Pons (tissue), 1 donor: ENCODE measurements around the gene MICALL2.

Experiments used
- DNase-seq: peaks from one replicate; pipeline ENCODE4 v3.0.0-alpha.2; 2016; ENCODE audit warnings: low spot score

MICALL2 gene

DNA sequence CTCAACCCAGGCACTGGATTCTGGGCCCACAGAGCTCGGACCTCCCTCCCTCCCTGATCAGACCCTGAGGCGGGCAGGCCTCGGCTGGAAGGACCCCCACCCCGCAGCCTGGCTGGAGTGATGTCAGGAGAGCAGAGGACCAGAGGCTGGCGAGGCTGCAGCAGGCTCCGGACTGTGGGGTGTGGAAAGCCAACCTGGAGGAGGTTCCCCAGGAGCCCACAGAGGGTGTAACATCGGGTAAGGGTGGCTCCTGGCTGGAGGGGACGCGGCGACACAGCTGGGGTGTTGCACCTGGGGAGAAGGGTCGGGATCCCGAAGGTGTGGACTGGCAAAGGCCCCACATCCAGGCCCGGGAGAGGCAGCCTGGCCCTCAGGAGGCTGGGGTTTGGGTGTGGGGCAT is 8.9 kb upstream of the MICALL2 start:
- DNase-seq = no peak

DNA sequence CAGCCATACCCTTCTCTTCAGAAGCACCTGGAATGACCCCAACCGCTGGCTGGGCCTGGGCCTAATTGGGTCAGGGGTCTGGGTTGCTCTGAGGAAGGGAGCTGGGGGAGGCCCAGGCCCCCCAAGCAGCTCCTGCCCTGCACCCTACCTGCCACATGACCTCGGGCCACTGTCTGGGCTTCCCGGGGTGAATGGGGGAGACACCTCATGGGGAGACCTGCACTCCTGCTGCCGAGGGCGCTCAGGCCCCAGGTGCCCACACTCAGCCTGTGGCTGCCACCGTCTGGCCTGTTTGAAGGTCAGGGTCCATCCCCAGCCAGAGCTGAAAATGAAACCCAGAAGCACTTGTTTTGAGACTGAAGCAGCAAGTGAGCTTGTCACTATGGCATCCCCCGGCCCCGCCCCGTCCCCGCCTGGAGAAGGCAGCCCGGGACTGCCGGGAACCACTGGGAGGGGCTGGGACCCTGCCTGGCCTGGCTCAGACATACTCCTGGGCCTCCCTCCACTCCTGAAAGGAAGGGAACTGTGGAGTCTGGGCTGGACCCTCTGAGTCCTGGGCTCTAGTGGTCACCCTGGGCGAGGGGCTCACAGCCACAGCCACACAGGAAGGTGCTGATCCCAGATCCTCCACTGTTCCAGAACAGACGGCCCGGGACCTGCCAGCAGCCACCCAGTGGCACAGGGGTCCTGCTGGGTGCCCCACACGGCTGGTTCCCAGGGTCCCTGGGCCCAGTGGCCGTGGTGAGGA is 7.4 kb upstream of the MICALL2 start:
- DNase-seq = no peak

DNA sequence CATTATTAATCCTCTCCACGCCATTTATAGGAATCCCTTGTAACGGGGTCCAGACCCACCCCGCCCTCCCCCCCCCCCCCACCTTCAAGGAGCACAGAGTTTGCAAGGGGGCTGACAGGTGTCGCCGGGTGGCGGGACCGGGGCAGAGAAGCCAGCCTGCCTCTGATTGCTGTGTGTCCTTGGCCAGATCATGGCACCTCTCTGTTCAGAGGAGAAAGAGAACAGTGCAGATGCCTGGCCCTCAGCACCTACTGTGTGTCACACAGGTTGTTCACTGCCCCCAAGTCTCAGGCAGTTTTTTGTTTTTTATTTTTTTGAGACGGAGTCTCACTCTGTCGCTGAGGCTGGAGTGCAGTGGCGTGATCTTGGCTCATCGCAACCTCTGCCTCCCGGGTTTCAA is 5.4 kb upstream of the MICALL2 start:
- DNase-seq = no peak

DNA sequence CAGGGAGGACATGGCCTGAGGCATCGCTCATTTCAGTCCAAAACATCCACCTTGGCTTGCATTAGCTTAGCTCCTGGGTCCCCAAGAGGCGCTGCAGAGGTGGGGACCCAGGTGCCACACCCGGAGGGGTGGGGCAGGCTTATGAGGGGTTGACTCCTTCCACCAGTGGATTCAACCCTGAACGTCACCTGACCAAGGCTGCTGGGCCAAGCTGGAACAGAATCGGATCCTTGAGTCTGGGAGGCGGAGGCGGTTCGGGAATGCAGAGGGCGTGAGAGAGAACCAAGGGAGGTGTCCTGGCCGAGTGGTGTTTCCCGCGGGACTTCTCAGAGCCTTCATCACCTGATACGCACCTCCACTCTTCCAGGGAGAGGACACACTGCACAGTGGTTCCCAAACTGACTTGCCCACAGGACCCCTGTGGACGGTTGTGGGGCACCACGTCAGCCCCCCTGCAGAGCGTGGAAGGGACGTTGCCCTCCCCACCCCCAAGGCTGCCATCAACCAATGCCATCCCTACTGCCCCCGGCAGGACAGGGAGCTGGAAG is 4.5 kb upstream of the MICALL2 start:
- DNase-seq = no peak

DNA sequence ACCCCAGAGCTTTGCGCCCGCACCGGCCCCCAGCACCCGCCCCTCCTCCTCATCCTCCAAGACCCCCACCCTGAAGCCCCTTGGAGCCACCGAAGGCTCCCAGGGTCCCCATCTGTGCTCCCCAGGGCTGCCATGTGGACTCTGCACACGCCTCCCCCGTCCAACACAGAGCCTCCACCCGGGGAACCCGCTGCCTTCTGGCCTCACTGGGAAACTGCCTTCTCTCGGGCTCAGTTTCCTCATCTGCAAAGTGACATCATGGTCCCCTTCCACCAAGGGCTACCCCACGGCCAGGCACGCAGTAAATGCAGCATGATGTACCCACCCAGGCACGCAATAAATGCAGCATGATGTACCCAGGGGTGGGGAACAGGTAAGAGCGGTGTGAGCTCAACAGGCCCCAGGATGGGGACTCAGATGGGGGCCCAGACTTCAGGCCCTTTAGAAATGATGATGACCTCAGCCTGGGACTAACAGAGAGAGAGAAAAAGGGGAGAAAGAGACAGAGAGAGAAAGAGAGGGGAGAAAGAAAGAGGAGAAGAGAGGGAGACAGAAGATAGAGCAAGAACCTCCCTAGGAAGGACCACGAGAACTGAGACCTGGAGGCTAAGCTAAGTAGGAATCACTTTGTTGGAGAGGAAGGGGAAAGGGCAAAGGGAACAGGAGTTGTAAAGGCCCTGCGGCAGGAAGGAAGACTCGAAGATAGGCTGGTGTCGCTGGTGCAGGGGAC is 2.5 kb upstream of the MICALL2 start:
- no peak for DNase-seq

DNA sequence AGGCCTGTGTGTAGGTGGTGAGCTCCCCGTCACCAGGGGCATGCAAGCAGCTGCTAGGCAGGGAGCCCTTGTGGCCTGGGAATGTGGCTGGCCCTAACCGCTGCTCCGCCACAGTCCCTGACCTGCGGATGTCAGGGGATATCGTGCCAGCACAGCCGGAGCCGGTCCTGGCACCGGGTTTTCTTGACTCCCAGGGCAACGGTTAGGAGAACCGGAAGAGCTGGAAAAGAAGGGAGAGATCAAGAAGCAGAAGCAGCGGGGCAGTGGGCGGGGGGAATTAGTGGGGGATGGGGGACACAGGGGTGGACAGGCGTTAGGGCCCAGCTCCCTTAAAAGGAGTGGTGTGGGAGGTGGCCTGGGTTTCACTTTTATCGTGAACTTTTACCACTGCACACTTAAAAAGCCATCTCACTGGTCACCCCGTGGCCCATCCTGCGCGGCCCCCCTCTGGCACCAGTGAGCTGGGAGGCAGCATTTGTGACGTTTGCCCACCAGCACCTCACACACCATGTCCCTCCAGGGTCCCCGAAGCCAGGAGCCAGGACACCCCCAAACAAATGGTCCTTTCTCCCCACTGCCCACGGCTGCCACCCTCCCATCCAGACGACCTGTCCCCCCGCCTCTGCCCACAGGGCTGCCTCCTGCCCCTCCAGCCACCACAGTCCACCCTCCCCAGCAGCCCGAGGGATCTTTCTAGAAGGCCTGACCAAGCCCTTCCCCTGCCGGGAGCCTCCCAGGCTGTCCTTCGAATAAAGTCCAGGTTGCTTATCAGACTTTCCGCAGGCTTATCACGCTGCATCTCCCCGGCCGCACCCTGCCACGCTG is 1.8 kb upstream of the MICALL2 start:
- peak; percentile 20 for DNase-seq

DNA sequence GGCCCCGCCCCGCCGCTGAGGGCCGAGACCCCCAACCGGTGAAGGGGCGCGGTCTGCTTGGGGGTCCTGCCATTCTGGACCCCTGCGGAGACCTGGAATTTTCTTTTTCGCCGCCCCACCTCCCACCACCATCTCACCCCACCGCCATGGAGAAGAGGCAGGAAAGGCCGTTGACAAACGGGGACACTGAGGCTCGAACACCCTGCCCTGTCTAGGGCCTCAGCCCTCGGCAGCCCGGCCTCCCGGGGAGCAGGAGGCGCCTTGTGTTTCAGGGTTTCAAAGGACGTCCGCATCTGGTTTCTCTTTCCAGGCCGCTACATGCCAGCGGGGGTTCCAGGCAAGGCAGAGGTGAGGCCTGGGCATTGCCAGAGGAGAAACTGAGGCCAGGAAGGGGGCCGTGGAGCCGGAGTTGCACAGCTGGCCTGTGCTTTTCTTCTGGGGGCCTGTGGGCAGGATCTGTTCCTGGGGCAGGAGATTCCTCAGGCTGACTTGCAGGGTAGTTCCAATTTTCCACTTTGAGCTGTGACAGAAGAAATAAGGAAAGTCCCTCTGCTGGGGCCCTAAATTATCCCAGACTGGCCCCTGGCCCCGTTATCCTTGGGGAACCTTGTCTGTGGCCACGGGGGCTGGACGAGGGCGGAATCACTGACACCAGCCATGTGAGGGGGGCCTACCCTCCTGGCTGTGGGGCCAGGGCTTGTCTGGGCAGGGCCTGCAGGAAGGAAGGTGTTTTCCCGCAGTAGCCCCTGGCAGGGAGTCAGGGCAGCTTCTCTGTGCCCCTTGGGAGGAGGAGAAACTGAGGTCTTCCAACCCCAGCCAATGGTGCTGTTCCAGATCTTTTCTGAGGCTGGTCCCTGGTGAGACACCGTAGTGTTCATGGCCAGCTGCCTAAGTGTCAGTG is 900 bp upstream of the MICALL2 start:
- DNase-seq = peak; percentile 20

DNA sequence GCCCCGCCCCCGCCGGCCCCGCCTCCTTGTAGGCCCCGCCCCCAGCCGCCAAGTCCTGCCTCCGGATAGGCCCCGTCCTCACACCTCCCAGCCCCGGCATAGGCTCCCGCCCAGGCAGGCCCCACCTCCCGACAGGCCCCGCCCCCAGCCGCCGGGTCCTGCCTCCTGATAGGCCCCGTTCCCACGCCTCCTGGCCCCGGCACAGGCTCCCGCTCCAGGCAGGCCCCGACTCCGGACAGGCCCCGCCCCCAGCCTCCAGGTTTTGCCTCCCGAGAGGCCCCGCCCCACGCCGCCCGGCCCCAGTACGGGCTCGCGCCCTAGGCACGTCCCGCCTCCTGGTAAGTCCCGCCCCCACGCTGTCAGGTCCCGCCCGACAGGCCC is 232 bp upstream of the MICALL2 start:
- DNase-seq = peak; percentile 98

DNA sequence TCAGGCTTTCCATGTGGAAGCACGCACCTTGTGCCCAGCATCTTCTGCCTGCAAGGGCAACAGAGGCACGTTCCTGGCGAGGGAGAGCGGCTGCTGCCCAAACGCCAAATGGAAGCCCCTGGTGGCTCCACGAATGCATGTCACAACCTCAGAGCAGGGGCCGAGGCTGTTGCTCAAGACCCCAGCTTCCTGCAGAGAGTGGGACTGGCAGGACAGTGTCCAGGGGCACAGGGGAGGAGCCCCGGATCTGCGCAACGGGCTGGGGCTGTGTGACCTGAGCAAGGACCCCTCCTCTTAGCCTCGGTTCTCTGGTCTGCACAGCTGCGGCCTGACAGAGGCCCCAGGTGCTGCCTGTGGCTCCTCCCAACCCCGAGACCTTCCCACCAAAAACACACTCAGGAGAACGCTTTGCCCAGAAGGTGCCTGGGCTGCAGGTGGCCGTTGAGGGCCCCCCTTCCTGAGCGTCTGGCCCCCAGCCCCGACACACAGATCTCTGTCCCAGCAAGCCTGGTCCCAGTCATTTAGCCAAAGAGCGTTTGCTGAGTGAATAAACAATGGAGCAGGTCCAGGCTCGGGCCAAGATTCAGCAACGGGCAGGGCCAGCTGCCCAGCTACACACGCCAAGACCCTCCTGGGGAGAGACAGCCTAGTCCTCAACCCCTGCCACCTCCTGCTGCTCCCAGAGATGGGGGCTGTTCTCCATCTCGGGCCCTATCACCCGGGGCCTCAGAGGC is 1.2 kb downstream of the MICALL2 start:
- DNase-seq = no peak

DNA sequence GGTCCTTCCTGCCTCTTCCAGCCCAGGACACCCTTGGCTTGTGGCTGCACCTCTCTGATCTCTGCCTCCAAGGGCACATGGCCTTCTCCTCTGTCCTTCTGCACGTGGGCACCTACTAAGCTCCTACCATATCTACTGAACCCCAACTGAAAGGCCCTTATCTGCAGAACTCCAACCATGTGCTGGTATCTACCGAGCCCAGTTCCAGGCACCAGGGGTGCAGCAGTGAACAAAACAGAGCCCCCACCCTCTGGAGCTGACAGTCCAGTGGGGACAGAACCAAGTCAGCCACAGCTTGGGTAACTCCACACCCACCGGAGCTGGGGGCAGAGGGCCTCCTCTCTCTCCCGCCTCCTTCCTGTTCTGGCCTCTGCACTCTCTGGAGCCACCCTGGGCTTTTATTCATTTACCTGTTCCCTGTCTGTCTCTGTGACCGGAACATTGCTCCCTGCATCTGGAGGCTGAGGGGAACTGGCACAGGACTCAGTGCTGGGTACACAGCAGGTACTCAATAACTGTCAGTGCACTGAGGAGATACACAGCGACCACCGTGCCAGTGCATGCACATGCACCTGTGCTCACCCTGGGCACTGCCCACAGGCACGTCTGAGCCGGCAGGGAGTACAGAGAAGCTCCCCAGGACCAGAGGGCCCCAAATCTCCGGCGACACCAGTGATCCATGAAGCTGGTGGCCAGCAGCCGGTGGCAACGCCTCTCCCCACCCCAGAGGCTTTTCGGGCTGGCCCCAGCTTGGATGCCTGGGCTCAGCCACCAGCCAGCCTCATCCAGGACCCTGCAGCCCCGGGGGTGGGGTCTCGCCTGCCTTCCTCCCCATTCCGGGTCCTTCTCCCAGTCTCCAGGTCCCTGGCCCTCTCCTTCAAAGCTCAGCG is 2.0 kb downstream of the MICALL2 start:
- no peak for DNase-seq

DNA sequence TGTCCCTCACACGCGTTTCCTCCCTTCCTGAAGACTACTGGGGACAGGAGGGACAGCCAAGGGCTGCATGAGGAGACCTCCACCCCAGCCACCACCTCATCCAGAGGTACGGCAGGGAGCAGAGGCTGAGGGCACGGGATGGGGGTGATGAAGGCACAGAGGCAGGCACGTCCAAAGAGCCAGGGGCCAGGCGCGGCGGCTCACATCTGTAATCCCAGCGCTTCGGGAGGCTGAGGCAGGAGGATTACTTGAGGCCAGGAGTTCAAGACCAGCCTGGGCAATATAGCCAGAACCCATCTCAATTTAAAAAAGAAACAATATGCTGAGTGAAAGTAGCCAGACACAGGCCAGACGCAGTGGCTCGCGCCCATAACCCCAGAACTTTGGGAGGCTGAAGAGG is 3.3 kb downstream of the MICALL2 start:
- no peak for DNase-seq

DNA sequence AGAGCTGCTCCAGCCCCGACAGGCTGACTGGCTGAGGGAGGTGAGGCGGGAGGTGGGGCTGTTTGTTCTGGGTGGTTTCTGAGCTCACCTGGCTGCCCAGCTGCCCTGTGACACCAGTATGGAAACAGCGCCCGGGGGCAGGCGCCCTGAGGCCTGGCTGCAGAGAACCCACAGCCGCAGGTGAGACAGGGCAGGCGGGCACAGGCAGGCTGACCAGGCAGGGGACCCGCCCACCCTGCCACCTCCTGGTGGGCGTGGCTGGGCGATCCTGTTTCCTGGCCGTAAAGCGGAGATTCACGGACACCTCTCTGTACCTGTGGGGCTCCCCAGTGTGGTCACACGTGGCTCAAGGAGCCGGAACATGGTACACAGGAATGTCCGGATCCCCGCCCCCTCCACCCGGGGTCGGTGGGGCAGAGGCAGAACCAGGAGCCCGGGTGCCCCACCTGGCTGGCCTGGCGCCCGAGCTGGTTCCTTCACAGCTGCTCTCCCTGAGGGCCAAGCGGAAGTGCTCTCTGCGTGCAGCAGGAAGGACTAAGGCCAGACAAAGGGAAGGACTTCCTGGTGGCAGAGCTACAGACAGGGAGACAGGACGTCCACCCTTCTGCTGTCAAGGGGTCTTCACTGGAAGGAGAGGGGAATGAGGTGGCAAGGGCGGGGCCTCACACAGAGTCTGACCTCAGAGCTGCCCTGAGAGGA is 3.9 kb downstream of the MICALL2 start:
- DNase-seq = no peak

DNA sequence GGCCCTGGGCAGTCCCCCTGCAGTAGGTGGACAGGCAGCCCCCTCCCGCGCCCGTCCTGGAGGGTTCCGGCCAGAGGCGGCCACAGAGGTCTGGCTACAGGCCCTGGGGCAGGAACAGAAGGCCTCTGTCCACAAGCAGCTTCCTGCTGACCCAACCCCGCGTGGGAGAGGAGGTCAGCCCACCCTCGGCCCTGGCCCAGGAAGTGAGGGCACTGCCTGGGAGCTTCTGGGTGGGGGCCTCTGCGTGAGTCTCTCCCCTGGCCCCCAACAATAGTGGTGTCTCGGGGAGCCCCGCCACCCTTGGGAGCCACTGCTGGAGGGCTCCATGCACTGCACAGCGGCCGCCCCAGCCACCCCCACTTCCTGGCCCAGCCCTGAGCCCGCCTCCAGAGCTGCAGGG is 4.7 kb downstream of the MICALL2 start:
- peak; percentile 58 for DNase-seq

DNA sequence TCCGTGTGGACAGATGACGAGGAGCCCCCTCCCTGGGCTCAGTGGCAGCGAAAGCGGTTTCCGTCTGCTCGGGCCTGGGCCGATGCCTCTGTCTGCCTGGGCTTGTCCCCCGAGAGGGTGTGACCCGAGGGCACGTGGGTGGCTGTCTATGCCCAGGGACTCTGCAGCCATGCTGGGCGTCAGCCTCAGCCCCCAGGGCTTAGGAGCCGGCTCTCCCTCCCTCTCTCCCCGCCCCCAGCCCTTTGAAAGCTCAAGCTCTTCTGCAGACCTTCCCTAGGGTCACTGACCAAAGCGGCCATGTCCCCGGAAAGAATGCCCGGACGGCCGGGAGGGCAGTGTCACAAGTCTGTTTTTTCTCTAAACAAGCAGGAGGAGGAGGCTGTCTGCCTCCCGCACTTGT is 7.1 kb downstream of the MICALL2 start:
- no peak for DNase-seq

DNA sequence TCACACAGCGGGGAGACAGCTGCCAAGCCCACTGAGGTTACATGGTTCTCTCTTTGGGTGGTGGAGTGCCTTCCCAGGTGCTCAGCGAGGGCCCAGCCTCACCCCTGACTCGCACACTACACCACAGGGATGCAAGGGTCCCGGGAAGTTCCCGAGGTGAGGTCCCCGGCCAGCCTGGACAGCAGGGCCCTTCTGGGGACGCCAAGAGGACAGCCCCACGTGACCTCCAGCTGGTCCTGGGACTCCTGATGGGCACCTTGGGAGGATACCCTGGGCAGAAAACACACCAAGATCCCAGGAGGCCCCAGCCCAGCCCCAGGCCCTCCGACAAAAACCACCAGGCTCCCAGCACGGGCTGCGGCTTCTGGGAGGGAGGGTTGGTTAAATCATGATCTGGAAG is 8.3 kb downstream of the MICALL2 start:
- no peak for DNase-seq

DNA sequence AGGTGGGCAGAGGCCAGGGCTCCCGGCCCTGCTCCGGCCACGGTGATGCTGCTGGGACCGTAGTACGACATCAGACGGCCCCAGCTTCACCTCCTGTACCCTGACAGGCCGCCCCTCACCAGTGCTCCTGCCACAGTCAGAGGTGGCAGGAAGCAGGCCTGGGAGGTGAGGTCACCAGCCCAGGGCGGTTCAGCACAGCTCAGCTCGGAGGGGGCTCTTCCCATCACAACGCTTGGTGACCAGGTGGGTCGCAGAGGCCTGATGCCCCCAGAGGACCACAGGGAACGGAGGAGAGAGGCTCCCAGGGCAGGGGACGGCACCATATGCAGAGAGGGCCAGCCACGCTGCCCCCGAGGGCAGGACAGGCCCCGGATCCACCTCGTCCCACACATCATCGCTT is 8.8 kb downstream of the MICALL2 start:
- DNase-seq = no peak

DNA sequence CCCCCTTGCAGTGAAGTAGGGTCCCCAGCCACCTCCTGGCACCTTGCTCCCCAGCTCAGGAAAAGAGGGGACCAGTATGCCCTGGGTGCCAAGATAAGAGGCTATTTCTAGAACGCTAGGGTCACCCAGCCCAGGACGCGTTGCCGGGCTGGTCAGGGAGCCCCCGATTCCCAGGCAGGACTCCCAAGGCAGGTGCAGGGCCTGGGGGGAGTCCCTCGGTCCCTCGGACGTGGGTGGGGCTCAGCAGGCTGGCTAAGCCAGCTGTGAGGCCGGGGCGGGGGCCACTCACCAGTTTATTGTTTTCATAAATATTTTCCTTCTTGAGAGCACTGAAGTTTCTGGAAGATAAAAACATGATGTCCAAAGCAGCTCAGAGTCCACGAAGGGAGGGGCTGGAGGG is 9.3 kb downstream of the MICALL2 start:
- DNase-seq = no peak

DNA sequence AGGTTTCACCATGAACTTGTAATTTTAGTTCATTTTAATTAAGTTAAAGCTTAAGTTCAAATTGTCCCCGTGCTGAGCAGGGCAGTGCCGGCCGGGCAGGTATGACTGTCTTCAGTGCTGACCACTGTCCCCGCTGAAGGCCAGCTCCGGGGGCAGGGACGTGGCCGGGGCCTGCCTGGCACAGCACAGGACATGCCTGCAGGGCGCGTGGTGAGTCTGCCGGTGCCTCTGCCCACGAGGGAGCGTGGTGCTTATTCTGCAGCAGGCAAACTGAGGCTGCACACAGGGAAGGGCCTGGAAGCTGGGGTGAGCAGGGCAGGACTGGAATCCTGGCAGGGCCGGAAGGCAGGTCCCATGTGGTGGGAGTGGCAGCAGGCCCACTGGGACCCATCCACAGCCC is 9.8 kb downstream of the MICALL2 start:
- no peak for DNase-seq

DNA sequence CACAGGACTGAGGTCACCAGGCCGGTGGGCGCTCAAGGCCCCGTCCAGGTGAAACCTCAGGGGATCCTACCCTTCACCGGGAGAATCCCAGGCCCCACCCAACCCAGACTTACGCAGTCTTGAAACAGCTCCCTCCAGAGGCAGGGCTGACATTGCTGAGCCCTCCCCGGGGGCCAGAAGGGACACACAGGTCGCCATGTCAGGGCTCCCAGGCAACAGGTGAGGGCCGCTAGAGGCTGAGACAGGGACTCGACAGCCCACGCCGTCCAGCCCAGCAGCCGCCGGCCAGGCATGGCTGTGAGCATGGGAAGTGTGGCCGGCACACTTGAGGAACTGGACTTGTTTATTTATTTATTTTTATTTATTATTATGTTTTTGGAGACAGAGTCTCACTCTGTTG is 10.3 kb downstream of the MICALL2 start:
- DNase-seq = no peak
